HEK293 (cell line): ENCODE results near the gene TIMM13.

ENCODE experiments used
- CTCF ChIA-PET: fragments of 350-600 bp; formaldehyde crosslinking; extraction: SDS; loops from one replicate; lab custom pipeline; 2021; ENCODE audit warnings: antibody characterized with exemption; lab: Yijun Ruan, JAX
- POLR2A ChIA-PET: fragments of 300-600 bp; formaldehyde crosslinking; extraction: SDS; loops from one replicate; lab custom pipeline; 2020; ENCODE audit warnings: antibody characterized with exemption, inconsistent platforms; lab: Yijun Ruan, JAX
- H3K27ac ChIP-seq: fragments of 200-500 bp; sonication (Bioruptor generic); 2 replicates; pipeline ENCODE4 v1.5.1; 2014; ENCODE audit warnings: low read depth, low read length, control low read depth, inconsistent platforms; ENCODE audit errors: extremely low read depth
- H3K36me3 ChIP-seq, 2 experiments: fragments of 200-500 bp in 1 of 2; sonication (Bioruptor generic) in 1 of 2; 1 replicate in 1 of 2; 2 replicates in 1 of 2; pipeline ENCODE4 v1.5.1; 2014 to 2017; ENCODE audit warnings: inconsistent platforms in 2 of 2, low read length in 2 of 2; ENCODE audit not compliant: control insufficient read depth in 2 of 2, insufficient read depth in 1 of 2
- H3K4me1 ChIP-seq: fragments of 200-500 bp; sonication (Bioruptor generic); 2 replicates; pipeline ENCODE4 v1.5.1; 2014; ENCODE audit warnings: mild to moderate bottlenecking, low read length, inconsistent platforms; ENCODE audit not compliant: control insufficient read depth, insufficient read depth
- H3K4me3 ChIP-seq: 2 replicates; pipeline ENCODE4 v1.5.1; 2011; ENCODE audit warnings: low read depth, mild to moderate bottlenecking, control low read depth, low read length, moderate library complexity
- H3K9me3 ChIP-seq: fragments of 200-500 bp; sonication (Bioruptor generic); 2 replicates; pipeline ENCODE4 v1.5.1; 2014; ENCODE audit warnings: low read depth, low read length, inconsistent platforms; ENCODE audit not compliant: control insufficient read depth, insufficient read depth
- BCL6B ChIP-seq: fragments of 450-650 bp; formaldehyde crosslinking; IDR thresholded peaks from 2 replicates; pipeline ENCODE4 v1.5.1; 2017; ENCODE audit warnings: missing biosample characterization, missing genetic modification characterization
- KLF16 ChIP-seq: fragments of 450-650 bp; formaldehyde crosslinking; IDR thresholded peaks from 2 replicates; pipeline ENCODE4 v1.5.1; 2017; ENCODE audit warnings: missing biosample characterization, missing genetic modification characterization
- KLF7 ChIP-seq: fragments of 450-650 bp; formaldehyde crosslinking; IDR thresholded peaks from 2 replicates; pipeline ENCODE4 v1.5.1; 2016; ENCODE audit warnings: missing biosample characterization, missing genetic modification characterization, borderline replicate concordance
- OVOL3 ChIP-seq: fragments of 450-650 bp; formaldehyde crosslinking; IDR thresholded peaks from 2 replicates; pipeline ENCODE4 v1.5.1; 2016; ENCODE audit warnings: missing biosample characterization, missing genetic modification characterization
- TCF7L2 ChIP-seq: IDR thresholded peaks from 2 replicates; pipeline ENCODE4 v1.6.1; 2011; ENCODE audit warnings: low read depth, mild to moderate bottlenecking, inconsistent platforms, low read length, moderate library complexity, borderline replicate concordance
- YY1 ChIP-seq: fragments of 450-650 bp; formaldehyde crosslinking; IDR thresholded peaks from 2 replicates; pipeline ENCODE4 v1.5.1; 2018; ENCODE audit warnings: missing biosample characterization, missing genetic modification characterization
- ZFP41 ChIP-seq: fragments of 450-650 bp; formaldehyde crosslinking; IDR thresholded peaks from 2 replicates; pipeline ENCODE4 v1.5.1; 2016; ENCODE audit warnings: missing biosample characterization, missing genetic modification characterization, borderline replicate concordance
- ZNF121 ChIP-seq: fragments of 450-650 bp; formaldehyde crosslinking; IDR thresholded peaks from 2 replicates; pipeline ENCODE4 v1.5.1; 2016; ENCODE audit warnings: missing biosample characterization, missing genetic modification characterization
- ZNF146 ChIP-seq: fragments of 450-650 bp; formaldehyde crosslinking; IDR thresholded peaks from 2 replicates; pipeline ENCODE4 v1.5.1; 2016; ENCODE audit warnings: missing biosample characterization, missing genetic modification characterization
- ZNF16 ChIP-seq: fragments of 450-650 bp; formaldehyde crosslinking; IDR thresholded peaks from 2 replicates; pipeline ENCODE4 v1.5.1; 2016; ENCODE audit warnings: low read depth, missing biosample characterization, missing genetic modification characterization
- ZNF2 ChIP-seq: fragments of 450-650 bp; formaldehyde crosslinking; IDR thresholded peaks from 2 replicates; pipeline ENCODE4 v1.5.1; 2016; ENCODE audit warnings: missing biosample characterization, missing genetic modification characterization
- ZNF214 ChIP-seq: fragments of 450-650 bp; formaldehyde crosslinking; IDR thresholded peaks from 2 replicates; pipeline ENCODE4 v1.5.1; 2017; ENCODE audit warnings: missing biosample characterization, mild to moderate bottlenecking, missing genetic modification characterization, borderline replicate concordance
- ZNF354C ChIP-seq: fragments of 450-650 bp; formaldehyde crosslinking; IDR thresholded peaks from 2 replicates; pipeline ENCODE4 v1.5.1; 2016; ENCODE audit warnings: missing biosample characterization, missing genetic modification characterization, low read depth, borderline replicate concordance
- ZNF366 ChIP-seq: fragments of 450-650 bp; formaldehyde crosslinking; conservative IDR thresholded peaks from 2 replicates; pipeline ENCODE4 v1.5.1; 2016; ENCODE audit warnings: missing biosample characterization, missing genetic modification characterization
- ZNF433 ChIP-seq: fragments of 450-650 bp; formaldehyde crosslinking; IDR thresholded peaks from 2 replicates; pipeline ENCODE4 v1.5.1; 2016; ENCODE audit warnings: missing biosample characterization, missing genetic modification characterization, low read depth
- ZNF488 ChIP-seq: fragments of 450-650 bp; formaldehyde crosslinking; IDR thresholded peaks from 2 replicates; pipeline ENCODE4 v1.5.1; 2016; ENCODE audit warnings: missing biosample characterization, missing genetic modification characterization
- ZNF610 ChIP-seq: fragments of 450-650 bp; formaldehyde crosslinking; IDR thresholded peaks from 2 replicates; pipeline ENCODE4 v1.5.1; 2016; ENCODE audit warnings: missing biosample characterization, missing genetic modification characterization, borderline replicate concordance
- ZNF621 ChIP-seq: fragments of 450-650 bp; formaldehyde crosslinking; IDR thresholded peaks from 2 replicates; pipeline ENCODE4 v1.5.1; 2017; ENCODE audit warnings: missing biosample characterization, missing genetic modification characterization
- ZNF707 ChIP-seq: fragments of 450-650 bp; formaldehyde crosslinking; IDR thresholded peaks from 2 replicates; pipeline ENCODE4 v1.5.1; 2016; ENCODE audit warnings: missing biosample characterization, missing genetic modification characterization
- ZNF747 ChIP-seq: fragments of 450-650 bp; formaldehyde crosslinking; IDR thresholded peaks from 2 replicates; pipeline ENCODE4 v1.5.1; 2016; ENCODE audit warnings: missing biosample characterization, missing genetic modification characterization
- ZNF776 ChIP-seq: fragments of 450-650 bp; formaldehyde crosslinking; IDR thresholded peaks from 2 replicates; pipeline ENCODE4 v1.5.0; 2017; ENCODE audit warnings: missing biosample characterization, missing genetic modification characterization, borderline replicate concordance
- ZNF792 ChIP-seq: fragments of 450-650 bp; formaldehyde crosslinking; IDR thresholded peaks from 2 replicates; pipeline ENCODE4 v1.5.1; 2016; ENCODE audit warnings: missing biosample characterization, missing genetic modification characterization
- TF ChIP-seq, protein P1 (sequence below): fragments of 450-650 bp; formaldehyde crosslinking; IDR thresholded peaks from 2 replicates; pipeline ENCODE4 v1.5.1; 2016; ENCODE audit warnings: missing biosample characterization, missing genetic modification characterization, borderline replicate concordance
- TF ChIP-seq, protein P2 (sequence below): fragments of 450-650 bp; formaldehyde crosslinking; IDR thresholded peaks from 2 replicates; pipeline ENCODE4 v1.5.1; 2016; ENCODE audit warnings: missing biosample characterization, missing genetic modification characterization

TIMM13 gene

GRCh38 chr19:2408247-2408646 lies 19.1 kb downstream of the TIMM13 start:
- POLR2A ChIA-PET: no interaction called here
- H3K9me3 ChIP-seq: no peaks in the 10 kb centered on the region
- CTCF ChIA-PET: no interaction called here
- TF ChIP-seq TCF7L2: no peak
- no peak for TF ChIP-seq ZNF146 (tag by site-specific recombination)
- TF ChIP-seq KLF16 (tag by site-specific recombination): no peak
- TF ChIP-seq, protein P1, sequence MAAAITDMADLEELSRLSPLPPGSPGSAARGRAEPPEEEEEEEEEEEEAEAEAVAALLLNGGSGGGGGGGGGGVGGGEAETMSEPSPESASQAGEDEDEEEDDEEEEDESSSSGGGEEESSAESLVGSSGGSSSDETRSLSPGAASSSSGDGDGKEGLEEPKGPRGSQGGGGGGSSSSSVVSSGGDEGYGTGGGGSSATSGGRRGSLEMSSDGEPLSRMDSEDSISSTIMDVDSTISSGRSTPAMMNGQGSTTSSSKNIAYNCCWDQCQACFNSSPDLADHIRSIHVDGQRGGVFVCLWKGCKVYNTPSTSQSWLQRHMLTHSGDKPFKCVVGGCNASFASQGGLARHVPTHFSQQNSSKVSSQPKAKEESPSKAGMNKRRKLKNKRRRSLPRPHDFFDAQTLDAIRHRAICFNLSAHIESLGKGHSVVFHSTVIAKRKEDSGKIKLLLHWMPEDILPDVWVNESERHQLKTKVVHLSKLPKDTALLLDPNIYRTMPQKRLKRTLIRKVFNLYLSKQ (tag by site-specific recombination): no peak
- no peak for TF ChIP-seq KLF7 (tag by site-specific recombination)
- no peak for TF ChIP-seq ZNF776 (tag by site-specific recombination)
- no peak for TF ChIP-seq ZNF621 (tag by site-specific recombination)
- TF ChIP-seq ZNF16 (tag by site-specific recombination): no peak
- TF ChIP-seq BCL6B: no peak
- no peak for TF ChIP-seq ZNF792 (tag by site-specific recombination)
- no peak for TF ChIP-seq ZNF433
- TF ChIP-seq, protein P2, sequence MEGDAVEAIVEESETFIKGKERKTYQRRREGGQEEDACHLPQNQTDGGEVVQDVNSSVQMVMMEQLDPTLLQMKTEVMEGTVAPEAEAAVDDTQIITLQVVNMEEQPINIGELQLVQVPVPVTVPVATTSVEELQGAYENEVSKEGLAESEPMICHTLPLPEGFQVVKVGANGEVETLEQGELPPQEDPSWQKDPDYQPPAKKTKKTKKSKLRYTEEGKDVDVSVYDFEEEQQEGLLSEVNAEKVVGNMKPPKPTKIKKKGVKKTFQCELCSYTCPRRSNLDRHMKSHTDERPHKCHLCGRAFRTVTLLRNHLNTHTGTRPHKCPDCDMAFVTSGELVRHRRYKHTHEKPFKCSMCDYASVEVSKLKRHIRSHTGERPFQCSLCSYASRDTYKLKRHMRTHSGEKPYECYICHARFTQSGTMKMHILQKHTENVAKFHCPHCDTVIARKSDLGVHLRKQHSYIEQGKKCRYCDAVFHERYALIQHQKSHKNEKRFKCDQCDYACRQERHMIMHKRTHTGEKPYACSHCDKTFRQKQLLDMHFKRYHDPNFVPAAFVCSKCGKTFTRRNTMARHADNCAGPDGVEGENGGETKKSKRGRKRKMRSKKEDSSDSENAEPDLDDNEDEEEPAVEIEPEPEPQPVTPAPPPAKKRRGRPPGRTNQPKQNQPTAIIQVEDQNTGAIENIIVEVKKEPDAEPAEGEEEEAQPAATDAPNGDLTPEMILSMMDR (tag by site-specific recombination): no peak
- TF ChIP-seq ZNF707: no peak
- no peak for TF ChIP-seq ZNF121 (tag by site-specific recombination)
- TF ChIP-seq ZFP41 (tag by site-specific recombination): no peak
- no peak for TF ChIP-seq ZNF747
- TF ChIP-seq ZNF366 (tag by site-specific recombination): no peak
- no peak for TF ChIP-seq OVOL3 (tag by site-specific recombination)
- TF ChIP-seq YY1: no peak
- TF ChIP-seq, all 188 proteins: peak for 0
- Histone ChIP-seq H3K36me3 (no peaks in the 10 kb centered on the region; a peak in 1 of 3 replicates), H3K4me3 (no peak overlapping the region), H3K27ac (no peak overlapping the region), H3K4me1 (no peaks in the 10 kb centered on the region)

- Histone ChIP-seq H3K36me3 (no peaks in the 10 kb centered on the region), H3K27ac (no peak overlapping the region), H3K4me3 (no peak overlapping the region), H3K9me3 (no peaks in the 10 kb centered on the region), H3K4me1 (no peaks in the 10 kb centered on the region)
- CTCF ChIA-PET: interaction anchor here (0.6 kb wide), 1 partner anchor 148 kb away, joined by 12 read pairs; no protein-coding TSS in a partner anchor
- TF ChIP-seq ZNF488 (tag by site-specific recombination): no peak
- no peak for TF ChIP-seq ZNF2 (tag by site-specific recombination)
- TF ChIP-seq ZNF214 (tag by site-specific recombination): no peak
- TF ChIP-seq ZNF121 (tag by site-specific recombination): peak; percentile 57; the same call in 1 of the 2 replicates
- TF ChIP-seq ZNF354C (tag by site-specific recombination): no peak
- TF ChIP-seq ZNF621 (tag by site-specific recombination): no peak
- TF ChIP-seq ZNF610 (tag by site-specific recombination): no peak
- POLR2A ChIA-PET: no interaction called here
These were observed 27.8 kb downstream of the TIMM13 start for GRCh38 chr19:2399582-2399981.
